Naive thymus-derived CD4-positive, alpha-beta T cell (primary cell): ENCODE results near the gene DMD. TPM values are rescaled to one million over a fixed set of nuclear protein-coding genes. Genes with fewer than 3 reads are reported as not detected.

ENCODE experiments used
- ATAC-seq: fragments of 150-1000 bp; cut with Tn5 transposase; 2 replicates; pipeline ENCODE4 v1.10.0; 2021; ENCODE audit warnings: mild to moderate bottlenecking, moderate library complexity
- CTCF ChIA-PET: fragments of 350-600 bp; sonication (Branson Sonifier 250); formaldehyde crosslinking; loops from one replicate; lab custom pipeline; 2021; ENCODE audit warnings: antibody characterized with exemption; lab: Charles Lee
- POLR2A ChIA-PET: fragments of 350-600 bp; sonication (Branson Sonifier 250); formaldehyde crosslinking; loops from one replicate; lab custom pipeline; 2021; ENCODE audit warnings: antibody characterized with exemption, inconsistent platforms; lab: Charles Lee
- DNase-seq, 9 donors: peaks; one replicate each; pipeline versions ENCODE4 v3.0.0 to v3.0.0-alpha.2; 2020 to 2022; ENCODE audit warnings: mixed read lengths in 1 of 9
- H3K27ac ChIP-seq: one replicate; pipeline ENCODE4 v1.7.0; 2013; ENCODE audit warnings: mild to moderate bottlenecking, low read depth, low read length, moderate library complexity
- H3K27me3 ChIP-seq, 2 donors: one replicate each; pipeline ENCODE4 v1.7.0; 2013; ENCODE audit warnings: low read length in 2 of 2, mild to moderate bottlenecking in 2 of 2, moderate library complexity in 2 of 2; ENCODE audit not compliant: control insufficient read depth in 2 of 2, insufficient read depth in 2 of 2
- H3K36me3 ChIP-seq, 3 experiments: 1 replicate in 2 of 3; 2 replicates in 1 of 3; pipeline ENCODE4 v1.7.0; 2013; ENCODE audit warnings: low read length in 3 of 3, mild to moderate bottlenecking in 3 of 3, moderate library complexity in 1 of 3; ENCODE audit not compliant: insufficient read depth in 3 of 3, control insufficient read depth in 2 of 3
- H3K4me1 ChIP-seq, 2 donors: one replicate each; pipeline ENCODE4 v1.7.0; 2013; ENCODE audit warnings: low read length in 2 of 2, mild to moderate bottlenecking in 2 of 2, moderate library complexity in 1 of 2; ENCODE audit not compliant: control insufficient read depth in 2 of 2, insufficient read depth in 2 of 2
- H3K4me3 ChIP-seq: 2 replicates; pipeline ENCODE4 v1.7.0; 2013; ENCODE audit warnings: mild to moderate bottlenecking, low read length
- H3K9me3 ChIP-seq, 3 experiments: 1 replicate in 2 of 3; 2 replicates in 1 of 3; pipeline ENCODE4 v1.7.0; 2013; ENCODE audit warnings: low read length in 3 of 3; ENCODE audit not compliant: control insufficient read depth in 2 of 3
- H3K27ac Mint-ChIP-seq, 9 donors: one replicate each; pipeline ENCODE4 v1.8.0; 2020 to 2022; ENCODE audit warnings: mixed read lengths in 9 of 9, mild to moderate bottlenecking in 8 of 9, moderate library complexity in 5 of 9, inconsistent platforms in 2 of 9
- H3K27me3 Mint-ChIP-seq, 5 donors: one replicate each; pipeline ENCODE4 v1.8.0; 2021 to 2022; ENCODE audit warnings: mixed read lengths in 5 of 5, mild to moderate bottlenecking in 1 of 5
- H3K36me3 Mint-ChIP-seq, 5 donors: one replicate each; pipeline ENCODE4 v1.8.0; 2020 to 2022; ENCODE audit warnings: mixed read lengths in 5 of 5, mild to moderate bottlenecking in 3 of 5, inconsistent platforms in 1 of 5
- H3K4me1 Mint-ChIP-seq, 7 donors: one replicate each; pipeline ENCODE4 v1.8.0; 2020 to 2022; ENCODE audit warnings: mixed read lengths in 7 of 7, mild to moderate bottlenecking in 3 of 7, inconsistent platforms in 1 of 7
- H3K4me3 Mint-ChIP-seq, 10 donors: one replicate each; pipeline ENCODE4 v1.8.0; 2020 to 2022; ENCODE audit warnings: mild to moderate bottlenecking in 10 of 10, mixed read lengths in 10 of 10, moderate library complexity in 6 of 10, inconsistent platforms in 2 of 10
- H3K9me3 Mint-ChIP-seq, 11 donors: one replicate each; pipeline ENCODE4 v1.8.0; 2020 to 2022; ENCODE audit warnings: mixed read lengths in 11 of 11, mild to moderate bottlenecking in 4 of 11, inconsistent platforms in 1 of 11, moderate library complexity in 1 of 11
- intact Hi-C, 2 donors: fragments of 100-400 bp; cut with micrococcal nuclease; formaldehyde crosslinking; loops; one replicate each; pipeline ENCODE4 v1.15.1; 2023
- polyA plus RNA-seq, 2 donors: library from polyadenylated mRNA; unstranded; fragments of 300-500 nt; fragmentation: Illumina TruSeq; gene quantifications; one replicate each; pipeline ENCODE4 v1.2.3, GENCODE V29; 2021
- total RNA-seq, 6 experiments: library from RNA in 5 of 6; stranded (reverse) in 5 of 6; gene quantifications; 1 replicate in 5 of 6; 2 replicates in 1 of 6; pipeline ENCODE4 v1.2.3 and lab custom pipeline; 2021 to 2026

DMD gene
- total and polyA plus RNA-seq, 7 experiments from 2014 or later, result 0.02 to 4.9 (median 0.28) TPM; not detected in 3

DNA sequence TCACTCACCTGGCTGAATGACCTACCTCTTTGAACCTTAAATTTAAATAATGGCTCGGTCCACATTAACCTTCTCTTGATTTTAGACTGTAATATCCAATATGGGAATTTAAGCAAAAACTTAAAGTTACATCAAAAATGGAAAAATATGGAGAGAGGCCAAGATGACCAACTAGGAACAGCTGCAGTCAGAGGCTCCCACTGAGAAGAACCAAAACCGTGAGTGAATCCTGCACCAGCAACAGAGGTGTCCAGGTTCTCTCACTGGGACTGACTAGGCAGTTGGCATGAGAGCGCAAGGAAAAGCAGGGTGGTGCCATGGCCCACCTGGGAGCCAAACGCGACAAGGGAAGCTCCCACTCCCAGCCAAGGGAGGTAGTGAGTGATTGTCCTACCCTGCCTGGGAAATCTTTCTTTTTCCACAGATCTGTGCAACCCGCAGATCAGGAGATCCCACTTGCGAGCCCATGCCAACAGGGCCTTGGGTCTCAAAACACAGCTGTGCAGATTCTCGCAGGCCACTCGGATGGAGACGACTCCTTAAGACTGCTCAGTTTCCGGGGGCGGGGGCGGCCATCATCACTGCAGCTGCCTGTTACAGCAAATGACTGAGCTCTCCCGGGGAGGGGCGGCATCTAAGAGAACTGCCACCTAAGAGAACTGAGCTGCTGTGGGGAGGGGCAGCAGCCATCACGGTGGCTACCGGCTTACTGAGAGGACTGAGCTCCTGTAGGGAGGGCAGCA, 343.4 kb downstream of the DMD start:
- ATAC-seq (no peak), DNase-seq (no peak)
- no peak overlapping the region for H3K27ac Mint-ChIP-seq
- Histone ChIP-seq H3K27me3 (no peaks in the 10 kb centered on the region), H3K36me3 (no peaks in the 10 kb centered on the region), H3K4me3 (no peak overlapping the region), H3K27ac (no peak overlapping the region), H3K9me3 (no peaks in the 10 kb centered on the region), H3K4me1 (no peaks in the 10 kb centered on the region)
- intact Hi-C loops, result no loop called here
- H3K27me3 Mint-ChIP-seq, result no peaks in the 10 kb centered on the region
- H3K4me1 Mint-ChIP-seq, result no peaks in the 10 kb centered on the region
- peaks cover 0 to 5% (median 2%) of the 10 kb centered on the region in 11 donors for H3K9me3 Mint-ChIP-seq
- no peak overlapping the region for H3K4me3 Mint-ChIP-seq
- ChIA-PET POLR2A (no interaction called here), CTCF (no interaction called here)
- H3K36me3 Mint-ChIP-seq, result no peaks in the 10 kb centered on the region

DNA sequence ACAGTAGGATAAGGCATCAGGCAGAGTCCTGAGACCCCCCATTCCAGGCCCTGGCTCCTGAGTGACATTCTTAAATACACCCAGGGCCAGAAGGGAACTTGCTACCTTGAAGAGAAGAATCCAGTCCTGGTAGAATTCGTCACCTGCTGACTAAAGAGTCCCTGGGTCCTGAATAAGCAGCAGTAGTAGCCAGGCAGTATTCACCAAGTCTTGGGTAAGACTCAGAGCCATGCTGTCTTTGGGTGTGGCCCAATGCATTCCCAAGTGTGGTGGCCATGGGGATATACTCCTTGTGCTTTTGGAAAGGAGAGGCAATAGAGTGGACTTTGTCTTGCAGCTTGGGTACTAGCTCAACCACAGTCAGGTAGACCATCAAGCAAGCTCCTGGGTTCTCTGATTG, 359.1 kb downstream of the DMD start:
- no peak overlapping the region for H3K4me3 Mint-ChIP-seq
- no peak overlapping the region for H3K27ac Mint-ChIP-seq
- H3K4me1 ChIP-seq, result no peaks in the 10 kb centered on the region
- no peaks in the 10 kb centered on the region for H3K36me3 Mint-ChIP-seq
- no peaks in the 10 kb centered on the region for H3K9me3 ChIP-seq
- H3K27ac ChIP-seq, result no peak overlapping the region
- ChIA-PET POLR2A (no interaction called here), CTCF (no interaction called here)
- intact Hi-C loops, result no loop called here
- H3K36me3 ChIP-seq, result no peaks in the 10 kb centered on the region
- no peak overlapping the region for H3K4me3 ChIP-seq
- H3K27me3 Mint-ChIP-seq, result no peaks in the 10 kb centered on the region
- no peaks in the 10 kb centered on the region for H3K4me1 Mint-ChIP-seq
- no peak for DNase-seq
- H3K9me3 Mint-ChIP-seq, result peaks cover 0 to 6% (median 2%) of the 10 kb centered on the region in 11 donors
- no peak for ATAC-seq
- H3K27me3 ChIP-seq, result no peaks in the 10 kb centered on the region

DNA sequence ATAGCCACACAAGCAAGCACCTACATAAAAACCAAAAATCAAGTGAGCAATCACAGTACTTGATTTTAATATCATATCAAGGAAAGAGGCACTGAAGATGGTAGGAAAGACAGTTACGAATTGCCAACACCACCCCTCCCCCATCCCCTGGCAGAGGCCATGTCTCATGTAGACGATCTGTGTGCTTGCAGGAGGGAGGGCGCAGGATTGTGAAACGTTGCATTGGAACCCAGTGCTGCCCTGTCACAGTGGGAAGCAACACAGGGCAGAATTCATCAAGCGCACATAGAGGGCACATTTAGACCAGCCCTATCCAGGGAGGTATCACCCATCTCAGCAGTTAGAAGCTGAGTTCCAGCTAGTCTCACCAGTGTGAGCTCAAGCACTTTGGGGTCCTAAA, 359.8 kb downstream of the DMD start:
- no peaks in the 10 kb centered on the region for H3K27me3 ChIP-seq
- intact Hi-C loops, result no loop called here
- Mint-ChIP-seq H3K4me3 (no peak overlapping the region), H3K4me1 (no peaks in the 10 kb centered on the region), H3K27ac (no peak overlapping the region), H3K36me3 (no peaks in the 10 kb centered on the region), H3K9me3 (peaks cover 0 to 6% (median 2%) of the 10 kb centered on the region in 11 donors), H3K27me3 (no peaks in the 10 kb centered on the region)
- H3K4me1 ChIP-seq, result no peaks in the 10 kb centered on the region
- no peak overlapping the region for H3K4me3 ChIP-seq
- DNase-seq (no peak), ATAC-seq (no peak)
- POLR2A ChIA-PET, result no interaction called here
- no peaks in the 10 kb centered on the region for H3K36me3 ChIP-seq
- CTCF ChIA-PET, result no interaction called here
- no peak overlapping the region for H3K27ac ChIP-seq
- H3K9me3 ChIP-seq, result no peaks in the 10 kb centered on the region

DNA sequence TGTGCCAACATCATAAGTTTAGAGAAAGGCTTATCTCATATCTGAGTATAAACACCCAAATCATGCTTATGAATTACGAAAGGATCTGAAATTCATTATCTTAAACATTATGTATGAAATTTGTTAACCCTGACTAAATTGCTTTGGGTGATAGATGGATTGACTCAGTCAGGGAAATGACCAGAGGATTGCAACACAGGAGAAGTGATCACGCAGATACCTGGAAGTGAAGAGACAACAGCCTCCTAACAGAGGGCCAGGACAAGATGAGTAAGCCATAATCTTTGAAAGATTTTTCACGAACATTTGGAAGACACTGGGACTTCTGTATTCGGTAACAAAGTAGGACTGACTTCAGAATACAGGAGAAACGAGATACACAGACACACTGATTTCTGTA, 363.4 kb downstream of the DMD start:
- no peaks in the 10 kb centered on the region for H3K4me1 ChIP-seq
- ChIA-PET CTCF (no interaction called here), POLR2A (no interaction called here)
- intact Hi-C loops, result no loop called here
- H3K36me3 Mint-ChIP-seq, result no peaks in the 10 kb centered on the region
- no peaks in the 10 kb centered on the region for H3K36me3 ChIP-seq
- no peaks in the 10 kb centered on the region for H3K9me3 ChIP-seq
- no peak overlapping the region for H3K4me3 Mint-ChIP-seq
- no peaks in the 10 kb centered on the region for H3K4me1 Mint-ChIP-seq
- DNase-seq, result no peak
- H3K27ac Mint-ChIP-seq, result no peak overlapping the region
- no peak for ATAC-seq
- H3K9me3 Mint-ChIP-seq, result peaks cover 0 to 6% (median 0%) of the 10 kb centered on the region in 11 donors
- no peaks in the 10 kb centered on the region for H3K27me3 ChIP-seq
- no peak overlapping the region for H3K4me3 ChIP-seq
- no peaks in the 10 kb centered on the region for H3K27me3 Mint-ChIP-seq
- no peak overlapping the region for H3K27ac ChIP-seq

DNA sequence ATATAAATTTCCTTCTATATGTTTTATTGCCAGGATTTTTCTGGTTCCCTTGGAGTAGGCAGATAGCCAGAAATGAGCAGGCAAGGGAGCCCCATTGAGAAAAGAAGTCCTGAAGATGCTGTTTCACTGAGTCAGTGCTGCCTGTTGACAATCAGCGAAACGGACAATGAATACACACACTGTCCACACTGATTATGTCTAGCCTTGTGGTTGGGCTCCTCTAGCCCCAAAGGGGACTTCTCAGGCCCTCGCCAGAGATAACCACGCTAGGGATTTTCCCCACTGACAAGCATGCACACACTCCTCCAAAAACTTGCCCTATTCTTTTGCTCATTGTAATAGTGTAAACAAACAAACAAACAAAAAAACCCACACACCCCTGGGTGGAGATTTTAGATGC, 369.3 kb downstream of the DMD start:
- CTCF ChIA-PET, result no interaction called here
- Histone ChIP-seq H3K4me1 (no peaks in the 10 kb centered on the region), H3K4me3 (no peak overlapping the region), H3K36me3 (no peaks in the 10 kb centered on the region), H3K9me3 (no peaks in the 10 kb centered on the region), H3K27me3 (no peaks in the 10 kb centered on the region), H3K27ac (no peak overlapping the region)
- Mint-ChIP-seq H3K27me3 (no peaks in the 10 kb centered on the region), H3K4me3 (no peak overlapping the region), H3K4me1 (no peaks in the 10 kb centered on the region), H3K9me3 (peaks cover 0 to 6% (median 0%) of the 10 kb centered on the region in 11 donors), H3K27ac (no peak overlapping the region), H3K36me3 (no peaks in the 10 kb centered on the region)
- ATAC-seq (no peak), DNase-seq (no peak)
- intact Hi-C loops, result no loop called here
- POLR2A ChIA-PET, result no interaction called here

DNA sequence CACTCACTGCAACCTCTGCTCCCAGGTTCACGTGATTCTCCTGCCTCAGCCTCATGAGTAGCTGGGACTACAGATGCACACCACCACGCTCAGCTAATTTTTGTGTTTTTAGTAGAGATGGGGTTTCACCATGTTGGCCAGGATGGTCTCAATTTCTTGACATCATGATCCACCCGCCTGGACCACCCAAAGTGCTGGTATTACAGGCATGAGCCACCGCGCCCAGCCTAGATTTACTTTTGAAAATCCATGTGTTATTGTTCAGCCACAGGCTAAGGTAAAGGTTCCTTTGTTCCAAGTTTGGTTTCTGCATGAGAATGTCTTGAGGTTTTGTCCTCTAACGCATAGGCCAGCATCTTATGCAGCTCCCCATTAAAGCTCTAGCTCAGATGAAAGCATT, 371.6 kb downstream of the DMD start:
- ChIA-PET CTCF (no interaction called here), POLR2A (no interaction called here)
- H3K27ac Mint-ChIP-seq, result no peak overlapping the region
- Histone ChIP-seq H3K27ac (no peak overlapping the region), H3K4me3 (no peak overlapping the region), H3K9me3 (no peaks in the 10 kb centered on the region), H3K4me1 (no peaks in the 10 kb centered on the region), H3K36me3 (no peaks in the 10 kb centered on the region), H3K27me3 (no peaks in the 10 kb centered on the region)
- ATAC-seq (no peak), DNase-seq (no peak)
- H3K27me3 Mint-ChIP-seq, result no peaks in the 10 kb centered on the region
- H3K9me3 Mint-ChIP-seq, result peaks cover 0 to 6% (median 0%) of the 10 kb centered on the region in 11 donors
- no peaks in the 10 kb centered on the region for H3K36me3 Mint-ChIP-seq
- no peaks in the 10 kb centered on the region for H3K4me1 Mint-ChIP-seq
- no peak overlapping the region for H3K4me3 Mint-ChIP-seq
- intact Hi-C loops, result no loop called here

DNA sequence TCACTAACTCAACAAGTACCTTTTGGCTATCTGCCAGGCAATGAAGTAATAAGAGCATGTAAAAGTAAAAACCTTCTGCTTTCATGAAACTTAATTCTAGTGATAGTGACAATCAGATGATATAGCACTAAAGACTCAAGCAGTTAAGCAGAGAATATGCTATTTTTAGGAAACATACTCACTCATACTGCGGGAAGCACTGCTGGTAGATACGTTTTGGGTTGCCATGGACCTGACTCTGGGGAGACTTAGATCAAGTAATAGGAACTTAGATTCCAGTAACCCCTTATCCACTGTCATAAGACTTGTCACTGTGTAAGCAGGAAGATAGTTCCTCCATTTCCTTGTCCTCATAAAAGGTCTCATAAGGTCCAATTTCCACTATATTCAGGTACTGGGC, 386.3 kb downstream of the DMD start:
- no peaks in the 10 kb centered on the region for H3K4me1 ChIP-seq
- intact Hi-C loops, result no loop called here
- no peak overlapping the region for H3K4me3 Mint-ChIP-seq
- H3K36me3 Mint-ChIP-seq, result no peaks in the 10 kb centered on the region
- no peak overlapping the region for H3K4me3 ChIP-seq
- ChIA-PET POLR2A (no interaction called here), CTCF (no interaction called here)
- no peaks in the 10 kb centered on the region for H3K4me1 Mint-ChIP-seq
- ATAC-seq, result no peak
- H3K27me3 ChIP-seq, result no peaks in the 10 kb centered on the region
- no peaks in the 10 kb centered on the region for H3K36me3 ChIP-seq
- H3K9me3 ChIP-seq, result no peaks in the 10 kb centered on the region
- H3K27me3 Mint-ChIP-seq, result no peaks in the 10 kb centered on the region
- peaks cover 0 to 5% (median 0%) of the 10 kb centered on the region in 11 donors for H3K9me3 Mint-ChIP-seq
- no peak overlapping the region for H3K27ac Mint-ChIP-seq
- DNase-seq, result no peak
- H3K27ac ChIP-seq, result no peak overlapping the region
